Effector memory CD8-positive, alpha-beta T cell (primary cell): ENCODE data around the gene SECTM1.
"Not testable (repeated sequence)": the region's sequence is repeated elsewhere in the genome, so short reads cannot be mapped to it uniquely, and the experiment has no call there.

Experiments used
- ATAC-seq: fragments of 150-1000 bp; cut with Tn5 transposase; replicated peaks from 2 replicates; pipeline ENCODE4 v1.10.0; 2021; ENCODE audit warnings: mild to moderate bottlenecking, moderate library complexity
- DNase-seq, 3 experiments: peaks; one replicate each; pipeline ENCODE4 v3.0.0; 2021
- H3K27ac Mint-ChIP-seq, 2 donors: one replicate each; pipeline ENCODE4 v1.8.0; 2022; ENCODE audit warnings: mild to moderate bottlenecking in 2 of 2, mixed read lengths in 2 of 2, moderate library complexity in 2 of 2
- H3K27me3 Mint-ChIP-seq, 2 donors: one replicate each; pipeline ENCODE4 v1.8.0; 2022; ENCODE audit warnings: mixed read lengths in 2 of 2
- H3K36me3 Mint-ChIP-seq: one replicate; pipeline ENCODE4 v1.8.0; 2022; ENCODE audit warnings: mild to moderate bottlenecking, moderate library complexity, mixed read lengths; ENCODE audit not compliant: insufficient read depth
- H3K4me1 Mint-ChIP-seq, 2 donors: one replicate each; pipeline ENCODE4 v1.8.0; 2022; ENCODE audit warnings: low read depth in 2 of 2, mixed read lengths in 2 of 2
- H3K4me3 Mint-ChIP-seq, 2 donors: one replicate each; pipeline ENCODE4 v1.8.0; 2022; ENCODE audit warnings: mild to moderate bottlenecking in 2 of 2, mixed read lengths in 2 of 2, moderate library complexity in 2 of 2
- H3K9me3 Mint-ChIP-seq, 2 donors: one replicate each; pipeline ENCODE4 v1.8.0; 2022; ENCODE audit warnings: mixed read lengths in 2 of 2

The SECTM1 gene

DNA sequence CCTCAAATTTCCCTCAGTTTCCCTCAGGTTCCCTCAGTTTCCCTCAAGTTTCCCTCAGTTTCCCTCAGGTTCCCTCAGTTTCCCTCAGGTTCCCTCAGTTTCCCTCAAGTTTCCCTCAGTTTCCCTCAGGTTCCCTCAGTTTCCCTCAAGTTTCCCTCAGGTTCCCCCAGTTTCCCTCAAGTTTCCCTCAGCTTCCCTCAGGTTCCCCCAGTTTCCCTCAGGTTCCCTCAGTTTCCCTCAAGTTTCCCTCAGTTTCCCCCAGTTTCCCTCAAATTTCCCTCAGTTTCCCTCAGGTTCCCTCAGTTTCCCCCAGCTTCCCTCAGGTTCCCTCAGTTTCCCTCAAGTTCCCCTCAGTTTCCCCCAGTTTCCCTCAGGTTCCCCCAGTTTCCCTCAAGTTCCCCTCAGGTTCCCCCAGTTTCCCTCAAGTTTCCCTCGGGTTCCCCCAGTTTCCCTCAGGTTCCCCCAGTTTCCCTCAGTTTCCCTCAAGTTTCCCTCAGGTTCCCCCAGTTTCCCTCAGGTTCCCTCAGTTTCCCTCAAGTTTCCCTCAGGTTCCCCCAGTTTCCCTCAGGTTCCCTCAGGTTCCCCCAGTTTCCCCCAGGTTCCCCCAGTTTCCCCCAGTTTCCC is 26.0 kb upstream of the SECTM1 start:
- not testable (repeated sequence) for ATAC-seq, H3K4me3 Mint-ChIP-seq, H3K36me3 Mint-ChIP-seq, DNase-seq, H3K4me1 Mint-ChIP-seq, H3K9me3 Mint-ChIP-seq, H3K27ac Mint-ChIP-seq
- H3K27me3 Mint-ChIP-seq: peaks cover 17 to 34% of the 10 kb centered on the region in 2 donors

DNA sequence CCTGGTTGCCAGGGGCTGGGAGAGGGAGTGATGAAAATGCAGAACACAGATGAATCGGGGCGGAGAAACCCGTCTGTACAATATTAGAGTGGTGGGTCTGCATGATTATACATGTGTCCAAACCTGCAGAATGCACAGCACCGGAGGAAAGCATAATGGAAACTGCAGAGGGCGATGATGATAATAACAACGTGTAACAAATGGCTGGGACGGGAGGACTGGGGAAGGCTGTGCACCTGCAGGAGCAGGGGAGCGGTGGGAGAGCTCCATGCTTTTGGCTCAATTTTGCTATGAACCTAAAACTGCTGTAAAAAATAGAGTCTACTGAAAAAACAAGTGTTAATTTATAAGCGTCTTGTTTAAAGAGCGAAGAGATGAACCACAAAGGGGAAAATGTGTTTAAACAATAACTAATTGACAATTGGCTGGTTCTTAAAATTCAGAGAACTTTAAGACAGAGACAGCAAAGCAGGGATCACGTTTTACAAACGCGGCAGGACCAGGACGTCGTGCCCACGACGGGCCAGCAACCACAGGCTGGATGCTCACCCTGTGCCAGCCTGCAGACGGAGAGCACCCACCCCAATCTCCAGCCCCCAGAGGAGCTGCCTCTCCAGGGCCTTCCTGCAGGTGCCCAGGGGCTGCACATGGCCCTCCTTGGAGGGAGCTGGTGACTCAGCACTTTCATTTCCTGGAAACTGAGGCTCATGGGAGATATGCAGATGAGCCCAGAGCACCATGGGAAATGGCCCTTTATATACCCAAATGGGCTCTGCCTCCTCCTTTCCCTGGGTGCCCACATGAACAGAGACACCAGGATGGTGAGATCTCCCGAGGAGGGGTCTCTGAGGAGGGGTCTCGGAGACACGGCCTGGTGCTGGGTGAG is 25.1 kb upstream of the SECTM1 start, which contains the start of gene TEX19:
Gene TEX19 (plus strand): TSS at position 783 of the 886 bp plus-strand sequence. CDS start 2,904 bp downstream, outside the sequence.
- ATAC-seq: no peak
- H3K27ac Mint-ChIP-seq: no peak within 1 kb of the TSS
- no peak within 1 kb of the TSS for H3K4me3 Mint-ChIP-seq
- DNase-seq: no peak
- H3K27me3 Mint-ChIP-seq: peaks cover 17 to 36% of the 10 kb centered on the region in 2 donors
- no peaks in the 10 kb centered on the region for H3K36me3 Mint-ChIP-seq
- H3K4me1 Mint-ChIP-seq: peaks cover 0 to 5% of the 10 kb centered on the region in 2 donors
- no peaks in the 10 kb centered on the region for H3K9me3 Mint-ChIP-seq

DNA sequence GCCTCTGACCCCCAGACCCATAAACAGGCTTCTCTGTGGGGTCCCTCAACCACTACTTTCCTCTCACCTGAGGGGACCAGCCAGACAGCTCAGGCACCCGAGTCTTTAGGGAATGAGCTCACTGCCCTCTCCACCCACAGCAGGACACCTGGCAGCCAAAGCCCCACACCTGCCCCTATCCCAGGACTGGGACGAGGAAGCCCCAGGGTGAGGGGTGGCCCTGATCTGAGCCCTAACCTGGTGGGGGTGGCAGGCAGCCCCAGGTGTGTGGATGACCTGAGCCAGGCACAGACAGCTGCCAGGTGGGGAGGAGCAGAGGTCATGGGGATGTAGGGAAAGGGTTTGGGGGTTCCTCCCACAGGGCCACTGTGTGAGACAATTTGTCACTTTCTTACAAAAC is 23.8 kb upstream of the SECTM1 start:
- H3K27ac Mint-ChIP-seq: no peak overlapping the region
- peaks cover 17 to 31% of the 10 kb centered on the region in 2 donors for H3K27me3 Mint-ChIP-seq
- H3K4me1 Mint-ChIP-seq: peaks cover 0 to 5% of the 10 kb centered on the region in 2 donors
- DNase-seq (no peak), ATAC-seq (no peak)
- H3K4me3 Mint-ChIP-seq: no peak overlapping the region
- no peaks in the 10 kb centered on the region for H3K9me3 Mint-ChIP-seq
- no peaks in the 10 kb centered on the region for H3K36me3 Mint-ChIP-seq

DNA sequence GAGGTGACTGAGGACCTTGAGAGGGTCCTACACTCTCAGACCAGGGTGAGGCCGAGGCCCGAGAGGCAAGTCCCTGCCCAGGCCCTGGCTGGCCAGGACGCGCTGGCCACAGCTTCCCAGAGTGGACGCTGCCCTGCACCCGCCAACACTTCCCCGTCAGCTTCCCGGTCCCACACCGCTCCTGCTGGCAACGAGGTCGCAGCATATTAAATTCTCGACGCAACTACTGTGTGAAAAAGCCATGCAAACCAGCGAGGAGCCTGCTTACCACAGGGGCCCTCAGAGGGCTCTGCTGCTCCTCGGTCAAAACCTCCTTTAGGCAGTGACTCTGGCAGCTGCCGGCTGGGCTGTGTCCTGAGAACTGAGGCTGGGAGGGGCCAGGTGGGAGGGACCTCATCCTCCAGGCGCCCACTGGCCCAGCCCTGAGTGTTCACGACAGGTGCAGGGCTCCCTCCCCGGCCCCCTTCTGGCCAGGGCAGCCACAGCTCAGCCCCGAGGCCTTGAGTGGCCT is 23.3 kb upstream of the SECTM1 start:
- Mint-ChIP-seq H3K4me3 (no peak overlapping the region), H3K27me3 (peaks cover 17 to 27% of the 10 kb centered on the region in 2 donors), H3K27ac (no peak overlapping the region), H3K4me1 (peaks cover 0 to 10% of the 10 kb centered on the region in 2 donors), H3K9me3 (no peaks in the 10 kb centered on the region), H3K36me3 (no peaks in the 10 kb centered on the region)
- ATAC-seq (no peak), DNase-seq (no peak)

- Mint-ChIP-seq H3K27ac (no peak overlapping the region), H3K4me3 (no peak overlapping the region), H3K9me3 (no peaks in the 10 kb centered on the region), H3K27me3 (peaks cover 17 to 32% of the 10 kb centered on the region in 2 donors), H3K4me1 (peaks cover 0 to 13% of the 10 kb centered on the region in 2 donors), H3K36me3 (no peaks in the 10 kb centered on the region)
- ATAC-seq (no peak), DNase-seq (no peak)
Observed at GRCh38 chr17:82355770-82356427, 22.3 kb upstream of the SECTM1 start.

GRCh38 chr17:82354804-82355308 is 21.3 kb upstream of the SECTM1 start:
- ATAC-seq: no peak
- Mint-ChIP-seq H3K4me3 (no peak overlapping the region), H3K27ac (no peak overlapping the region), H3K27me3 (peaks cover 17 to 34% of the 10 kb centered on the region in 2 donors), H3K4me1 (peaks cover 0 to 13% of the 10 kb centered on the region in 2 donors), H3K9me3 (no peaks in the 10 kb centered on the region), H3K36me3 (no peaks in the 10 kb centered on the region)
- no peak for DNase-seq

DNA sequence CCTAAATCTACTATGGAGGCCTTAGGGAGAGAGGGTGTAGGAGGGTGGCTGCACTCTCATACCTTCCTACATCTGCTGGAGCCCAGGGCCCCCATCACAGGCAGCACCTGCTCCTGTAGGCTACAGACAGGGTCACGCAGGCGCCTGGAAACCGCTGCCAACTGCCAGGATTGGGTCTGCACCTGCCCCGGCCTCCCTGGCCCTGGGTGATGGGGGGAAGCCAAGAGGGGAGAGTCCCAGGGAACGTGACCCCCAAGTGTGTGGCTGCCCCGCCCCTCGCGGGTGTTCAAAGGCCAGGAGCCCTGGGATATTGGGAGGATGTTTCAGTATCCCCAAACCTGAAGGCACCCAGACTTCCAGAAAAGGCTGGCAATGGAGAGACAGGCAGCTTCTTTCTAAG is 19.9 kb upstream of the SECTM1 start:
- Mint-ChIP-seq H3K36me3 (no peaks in the 10 kb centered on the region), H3K4me3 (no peak overlapping the region), H3K27ac (no peak overlapping the region), H3K9me3 (no peaks in the 10 kb centered on the region), H3K27me3 (peaks cover 19 to 43% of the 10 kb centered on the region in 2 donors), H3K4me1 (peaks cover 0 to 10% of the 10 kb centered on the region in 2 donors)
- no peak for DNase-seq
- ATAC-seq: no peak

DNA sequence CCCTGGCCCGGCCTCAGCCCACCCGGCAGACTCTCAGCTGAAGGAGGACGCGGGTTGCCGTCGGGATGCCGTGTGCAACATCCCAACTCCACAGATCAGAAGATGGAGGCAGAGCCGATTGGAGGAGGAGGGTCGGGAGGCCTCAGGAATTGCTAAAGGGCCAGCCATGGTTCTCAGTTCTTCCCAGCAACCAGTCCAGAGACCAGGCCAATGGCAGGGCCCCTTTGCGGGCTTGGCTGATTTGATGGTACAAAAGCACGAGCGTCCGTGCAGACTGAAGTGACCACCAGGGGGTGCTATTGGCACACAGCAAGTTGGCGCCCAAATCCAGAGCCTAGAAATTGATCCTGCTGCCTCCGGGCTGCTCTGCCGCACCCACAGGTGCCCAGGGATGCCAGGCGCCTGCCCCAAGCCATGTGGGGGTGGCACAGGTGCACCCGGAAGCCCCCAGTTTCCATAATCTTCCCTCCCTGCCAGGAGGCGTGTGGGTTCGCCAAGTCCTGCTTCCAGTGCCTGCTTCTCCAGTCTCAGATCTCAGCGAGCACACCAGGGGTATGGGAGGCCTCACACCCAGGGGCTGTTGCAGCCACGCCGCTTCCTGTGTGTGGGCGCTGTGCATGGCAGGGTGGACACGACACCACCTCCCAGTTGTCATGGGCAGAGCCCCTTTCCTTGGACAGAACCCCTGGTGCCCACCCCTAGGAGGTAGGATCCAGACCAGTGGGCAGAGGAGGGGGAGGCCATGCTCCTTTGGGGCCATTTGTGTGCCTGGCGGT is 18.3 kb upstream of the SECTM1 start:
- H3K4me3 Mint-ChIP-seq: no peak overlapping the region
- H3K36me3 Mint-ChIP-seq: no peaks in the 10 kb centered on the region
- DNase-seq (peak; percentile 80 to 83 (median 80)), ATAC-seq (peak; percentile 82)
- no peak overlapping the region for H3K27ac Mint-ChIP-seq
- no peaks in the 10 kb centered on the region for H3K9me3 Mint-ChIP-seq
- H3K4me1 Mint-ChIP-seq: peaks cover 0 to 7% of the 10 kb centered on the region in 2 donors
- H3K27me3 Mint-ChIP-seq: peaks cover 18 to 44% of the 10 kb centered on the region in 2 donors

DNA sequence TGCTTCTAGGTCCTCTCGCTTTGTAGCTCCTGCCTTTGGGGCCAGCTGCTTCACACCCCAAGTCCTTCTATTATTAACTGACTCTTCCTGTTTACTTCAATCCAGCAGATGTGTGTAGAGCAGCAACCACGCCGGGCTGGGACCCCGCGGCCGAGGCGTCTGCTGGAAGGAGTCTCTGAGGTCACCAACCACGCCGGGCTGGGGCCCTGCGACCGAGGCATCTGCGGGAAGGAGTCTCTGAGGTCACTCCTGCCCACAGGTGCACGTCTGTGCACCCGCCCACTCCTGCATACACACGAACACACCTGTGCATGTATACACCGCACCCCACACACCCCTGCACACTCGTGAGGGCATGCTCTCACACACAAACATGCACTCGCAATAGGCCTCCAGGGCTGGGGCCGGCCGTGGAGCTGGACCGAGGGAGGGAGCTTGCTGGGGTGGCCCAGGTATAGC is 17.7 kb upstream of the SECTM1 start:
- no peak overlapping the region for H3K4me3 Mint-ChIP-seq
- H3K27ac Mint-ChIP-seq: no peak overlapping the region
- peaks cover 22 to 50% of the 10 kb centered on the region in 2 donors for H3K27me3 Mint-ChIP-seq
- no peaks in the 10 kb centered on the region for H3K9me3 Mint-ChIP-seq
- DNase-seq (no peak), ATAC-seq (no peak)
- H3K4me1 Mint-ChIP-seq: peaks cover 5 to 9% of the 10 kb centered on the region in 2 donors
- no peaks in the 10 kb centered on the region for H3K36me3 Mint-ChIP-seq

DNA sequence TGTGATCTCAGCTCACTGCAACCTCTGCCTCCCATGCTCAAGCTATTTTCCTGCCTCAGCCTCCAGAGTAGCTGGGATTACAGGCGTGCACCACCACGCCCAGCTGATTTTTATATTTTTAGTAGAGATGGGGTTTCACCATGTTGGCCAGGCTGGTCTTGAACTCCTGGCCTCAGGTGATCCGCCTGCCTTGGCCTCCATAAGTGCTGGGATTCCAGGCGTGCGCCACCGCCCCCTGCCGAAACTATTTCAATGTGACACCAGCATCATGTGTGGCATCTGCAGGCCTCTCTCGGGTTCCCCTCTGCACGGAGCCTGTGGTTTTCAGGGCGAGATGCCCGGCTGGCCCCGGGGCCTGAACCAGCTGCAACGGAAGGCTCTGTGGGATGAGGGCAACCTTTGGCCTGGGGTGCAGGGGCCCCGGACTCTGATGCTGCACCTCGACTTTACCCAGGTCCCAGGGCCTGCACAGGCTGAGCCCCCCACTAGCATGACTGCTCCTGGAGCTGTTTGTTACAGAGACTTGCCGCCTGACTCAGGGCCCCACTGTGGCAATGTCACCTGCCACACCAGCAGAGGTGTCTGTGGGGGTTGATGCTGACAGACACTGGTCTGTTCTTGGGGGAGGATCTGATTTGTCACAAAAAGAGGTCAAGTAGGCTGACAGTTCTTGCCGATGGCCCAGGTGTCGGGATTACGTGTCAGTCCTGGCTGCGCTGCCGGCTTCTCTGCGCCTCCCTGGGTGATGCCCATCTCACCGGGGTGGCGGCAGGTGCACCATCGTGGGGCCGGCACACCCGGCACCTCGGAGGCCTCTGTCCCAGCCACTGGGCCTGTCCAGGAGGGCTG is 16.8 kb upstream of the SECTM1 start:
- Mint-ChIP-seq H3K4me3 (no peak overlapping the region), H3K9me3 (no peaks in the 10 kb centered on the region), H3K27ac (no peak overlapping the region), H3K27me3 (peaks cover 18 to 49% of the 10 kb centered on the region in 2 donors), H3K4me1 (peaks cover 6 to 11% of the 10 kb centered on the region in 2 donors), H3K36me3 (no peaks in the 10 kb centered on the region)
- ATAC-seq (peak; percentile 65), DNase-seq (no peak)

DNA sequence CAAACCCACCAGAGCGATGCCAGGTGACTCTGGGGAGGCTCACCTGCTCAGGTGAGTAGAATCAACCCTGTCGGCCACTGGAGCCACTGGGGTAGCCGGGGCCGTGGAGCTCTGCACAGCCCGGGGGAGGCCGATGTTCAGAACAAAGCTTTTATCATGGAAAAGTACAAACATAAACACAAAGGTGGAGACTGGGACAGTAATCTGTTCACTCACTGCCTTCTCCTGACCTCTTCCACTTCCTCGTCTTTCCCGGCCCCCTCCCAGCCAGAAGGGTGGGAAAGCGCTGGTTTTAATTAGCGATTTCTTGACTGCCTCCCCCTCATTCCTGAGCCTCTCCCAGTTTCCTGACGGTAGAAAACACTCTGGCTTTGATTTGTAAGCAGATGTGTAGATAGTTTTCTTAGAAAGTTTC is 15.7 kb upstream of the SECTM1 start:
- H3K27me3 Mint-ChIP-seq: peaks cover 14 to 38% of the 10 kb centered on the region in 2 donors
- no peak overlapping the region for H3K27ac Mint-ChIP-seq
- no peaks in the 10 kb centered on the region for H3K9me3 Mint-ChIP-seq
- DNase-seq: no peak
- H3K36me3 Mint-ChIP-seq: no peaks in the 10 kb centered on the region
- ATAC-seq: no peak
- peaks cover 6 to 11% of the 10 kb centered on the region in 2 donors for H3K4me1 Mint-ChIP-seq
- no peak overlapping the region for H3K4me3 Mint-ChIP-seq

- Mint-ChIP-seq H3K9me3 (no peaks in the 10 kb centered on the region), H3K4me1 (peaks cover 6 to 11% of the 10 kb centered on the region in 2 donors), H3K27ac (no peak overlapping the region), H3K4me3 (no peak overlapping the region), H3K36me3 (no peaks in the 10 kb centered on the region), H3K27me3 (peaks cover 14 to 38% of the 10 kb centered on the region in 2 donors)
- no peak for ATAC-seq
- no peak for DNase-seq
Observed at GRCh38 chr17:82348866-82349265, 15.3 kb upstream of the SECTM1 start.
